GM18909 (cell line): ENCODE measurements around the gene IL36B.

Experiments used
- ATAC-seq: cut with Tn5 transposase; IDR thresholded peaks from one replicate; pipeline ENCODE4 v1.9.1; 2021; ENCODE audit warnings: mild to moderate bottlenecking; ENCODE audit not compliant: unreplicated experiment, poor library complexity

Gene IL36B

DNA sequence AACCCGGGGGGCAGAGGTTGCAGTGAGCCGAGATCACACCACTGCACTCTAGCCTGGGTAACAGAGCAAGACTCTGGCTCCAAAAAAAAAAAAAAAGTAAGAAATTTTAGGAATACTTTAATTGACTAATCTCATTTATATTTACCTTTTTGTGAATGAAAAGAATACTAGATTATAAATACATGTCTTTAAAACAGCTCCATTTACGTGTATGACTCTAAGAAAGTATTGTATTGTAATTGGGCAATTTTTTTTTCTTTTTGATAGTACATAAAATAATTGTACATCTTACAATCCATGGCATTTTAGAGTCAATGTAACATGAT lies 39.4 kb downstream of the IL36B start:
- no peak for ATAC-seq

DNA sequence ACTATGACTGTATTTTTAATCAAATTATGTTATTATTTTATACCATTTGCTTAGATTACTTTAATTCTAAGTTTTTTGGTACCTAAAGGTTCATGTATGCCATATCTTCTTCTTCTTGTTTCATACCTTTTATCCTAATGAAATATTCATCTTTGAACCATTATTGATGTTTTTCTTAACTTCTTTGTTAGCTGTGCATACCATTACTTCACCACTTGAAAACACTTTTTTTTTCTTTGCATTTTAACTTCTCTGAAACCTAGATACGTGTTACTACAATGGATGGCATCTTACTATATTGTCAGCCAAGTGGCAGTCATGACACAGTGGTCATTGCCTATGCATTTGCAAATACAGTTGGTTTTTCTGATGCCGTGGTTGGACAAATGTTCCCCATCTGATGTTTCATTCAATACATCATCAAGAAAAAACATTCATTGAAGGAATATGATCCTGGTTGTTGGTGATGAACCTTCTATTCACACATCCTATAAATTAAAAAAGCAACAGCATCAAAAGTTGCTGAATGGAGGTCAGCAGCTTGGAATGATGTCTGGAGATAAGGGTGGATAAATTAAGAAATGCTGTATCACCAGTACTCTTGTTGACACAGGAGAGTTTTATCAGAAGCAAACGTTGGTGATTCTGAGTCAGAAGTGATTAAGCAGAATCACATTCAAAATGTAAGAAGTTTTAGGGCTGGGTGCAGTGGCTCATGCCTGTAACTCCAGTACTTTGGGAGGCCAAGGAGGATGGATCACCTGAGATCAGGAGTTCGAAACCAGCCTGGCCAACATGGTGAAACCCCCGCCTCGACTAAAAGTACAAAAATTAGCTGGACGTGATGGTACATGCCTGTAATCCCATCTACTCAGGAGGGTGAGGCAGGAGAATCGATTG lies 40.0 kb downstream of the IL36B start:
- no peak for ATAC-seq

DNA sequence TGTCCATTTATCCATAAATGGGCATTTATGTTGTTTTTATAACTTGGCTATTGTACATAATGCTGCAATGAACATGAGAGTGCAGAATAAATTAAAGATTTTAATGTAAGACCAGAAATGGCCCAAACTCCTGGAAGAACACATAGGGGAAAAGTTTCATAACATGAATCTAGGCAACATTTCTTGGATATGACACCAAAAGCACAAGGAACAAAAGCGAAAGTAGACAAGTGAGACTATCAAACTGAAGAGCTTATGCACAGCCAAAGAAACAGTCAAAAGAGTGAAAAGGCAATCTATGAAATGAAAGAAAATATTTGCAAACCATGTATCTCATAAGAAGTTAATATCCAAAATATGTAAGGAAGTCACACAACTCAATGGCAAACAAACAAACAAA lies 41.6 kb downstream of the IL36B start:
- no peak for ATAC-seq

DNA sequence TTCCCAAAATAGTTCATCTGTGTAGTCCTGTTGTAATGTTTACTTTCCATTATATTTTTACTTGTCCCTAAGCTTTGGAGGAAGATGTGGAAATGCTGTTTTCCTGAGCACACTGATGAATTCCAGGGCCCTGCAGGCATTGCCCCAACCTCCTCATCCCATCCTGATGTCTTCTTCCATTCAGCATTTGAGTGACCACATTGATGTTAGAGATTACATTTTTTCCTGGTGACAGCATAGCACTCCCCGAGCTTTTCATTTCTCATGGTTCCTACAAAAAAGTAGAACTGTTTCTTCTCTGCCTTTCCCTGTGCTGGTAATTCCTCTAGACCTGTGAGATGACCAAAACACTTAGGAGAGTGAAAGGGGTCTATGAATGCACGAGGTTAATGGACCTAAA lies 42.6 kb downstream of the IL36B start:
- no peak for ATAC-seq

DNA sequence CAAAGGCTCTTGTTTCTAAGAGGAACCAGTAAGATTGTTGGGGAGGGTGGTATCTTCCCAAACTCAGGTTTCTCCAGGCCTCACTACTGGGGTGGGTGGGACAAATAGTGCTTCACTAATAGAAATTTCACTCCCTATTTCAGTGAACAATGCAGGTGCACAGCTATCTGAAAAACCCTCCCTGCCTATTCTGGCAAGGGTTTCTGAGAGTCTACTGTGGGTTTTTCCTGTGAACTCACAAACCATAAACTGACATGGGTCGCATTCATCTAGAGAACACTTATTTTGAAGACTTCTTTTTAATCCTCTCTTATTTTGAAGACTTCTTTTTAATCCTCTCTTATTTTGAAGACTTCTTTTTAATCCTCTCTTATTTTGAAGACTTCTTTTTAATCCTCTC lies 43.0 kb downstream of the IL36B start:
- ATAC-seq = no peak

DNA sequence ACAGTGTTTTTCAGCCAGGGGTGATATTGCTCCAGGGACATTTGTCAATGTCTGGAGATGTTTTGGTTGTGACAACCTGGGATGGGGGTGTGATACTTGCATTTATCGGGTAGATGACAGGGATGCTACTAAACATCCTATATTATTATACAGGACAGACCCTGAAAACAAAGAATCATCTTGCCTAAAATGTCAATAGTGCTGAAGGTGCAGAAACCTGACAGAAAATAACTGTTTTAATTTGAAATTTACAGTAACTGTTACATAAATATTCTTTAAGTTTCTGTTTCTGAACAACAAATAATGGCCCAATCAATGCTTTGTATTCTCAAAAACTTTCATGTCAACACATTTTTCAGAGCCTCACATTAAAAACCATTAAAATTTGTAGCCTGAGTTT lies 45.4 kb downstream of the IL36B start:
- no peak for ATAC-seq

DNA sequence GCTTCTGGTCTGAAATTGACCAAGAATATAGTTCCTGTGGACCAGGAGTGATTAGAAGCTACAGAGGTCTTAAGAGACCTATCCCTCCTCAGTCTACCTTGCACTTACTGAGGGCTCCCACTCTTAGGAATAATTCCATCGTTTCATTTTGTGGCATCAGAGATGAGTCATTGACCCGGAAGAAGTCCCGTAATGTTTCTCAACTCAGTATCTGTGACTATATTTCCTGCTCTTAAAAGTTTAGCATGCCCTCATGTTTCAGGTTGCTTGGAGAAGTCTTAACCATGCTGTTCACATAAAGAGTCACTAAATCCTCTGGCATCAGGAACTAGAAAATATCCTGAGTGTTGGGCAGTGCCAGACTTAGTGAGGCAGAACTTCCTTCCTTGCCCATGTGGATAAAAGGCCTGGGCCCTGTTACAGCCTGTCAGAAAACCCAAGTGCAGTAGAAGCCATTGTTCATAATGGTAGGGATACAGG lies 47.6 kb downstream of the IL36B start, which contains the start of gene IL36A:
TSS of gene IL36A (plus strand) at position 430 of the 480 bp plus-strand sequence. CDS start 413 bp downstream, outside the sequence.
- no peak for ATAC-seq

DNA sequence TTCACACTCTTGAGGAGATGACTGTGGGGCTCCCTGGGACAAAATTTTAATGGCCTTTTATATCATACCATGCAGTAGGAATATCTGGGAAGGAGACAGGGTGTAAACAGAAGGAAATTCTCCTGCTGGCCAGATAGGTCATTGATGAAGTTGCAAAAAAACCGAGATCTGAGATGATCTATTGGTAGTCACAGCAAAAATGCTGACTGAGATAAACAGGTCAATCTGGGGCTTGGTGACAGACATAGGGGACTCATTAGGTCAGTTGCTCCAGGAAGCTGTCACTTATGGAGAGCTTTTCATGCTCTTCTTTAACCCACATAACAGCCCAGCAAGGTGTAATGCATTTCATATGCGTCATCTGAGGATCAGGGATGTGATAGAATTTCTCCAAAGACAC lies 50.0 kb downstream of the IL36B start:
- ATAC-seq = no peak

DNA sequence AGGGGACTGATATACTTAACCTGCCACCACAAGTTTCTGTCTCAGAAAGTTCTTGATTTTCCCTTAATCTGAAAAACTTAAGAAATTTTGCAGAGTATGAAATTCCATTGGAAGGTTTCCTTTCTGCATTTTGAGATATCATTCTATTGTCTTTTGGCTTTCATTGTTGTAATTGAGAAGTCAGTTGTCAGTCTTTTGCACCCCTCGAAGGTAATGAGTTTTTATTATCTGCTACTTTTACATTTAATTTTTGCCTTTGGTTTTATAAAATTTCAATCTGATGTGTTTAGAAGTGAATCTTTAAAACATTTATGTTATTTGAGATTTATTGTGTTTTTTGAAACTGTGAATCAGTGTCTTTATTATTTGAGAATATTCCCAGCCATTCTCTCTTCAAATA lies 52.2 kb downstream of the IL36B start:
- no peak for ATAC-seq

DNA sequence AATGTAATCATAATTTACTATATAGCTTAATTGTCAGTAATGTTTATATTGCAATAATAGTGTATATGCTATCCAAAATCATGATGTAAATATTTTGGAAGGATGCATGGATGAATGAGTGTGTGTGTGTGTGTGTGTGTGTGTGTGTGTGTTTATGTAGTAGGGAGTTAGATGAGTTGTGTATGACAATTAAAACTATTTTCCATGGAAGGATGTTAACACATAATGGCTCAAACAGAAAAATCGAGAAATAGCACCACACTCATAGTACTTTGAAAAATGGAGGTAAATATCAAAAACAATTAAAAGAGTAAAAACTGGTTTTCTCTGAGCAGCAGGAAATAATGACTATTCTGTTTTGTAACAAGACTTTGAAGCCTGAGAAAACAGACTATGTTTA lies 55.5 kb downstream of the IL36B start:
- ATAC-seq = no peak

DNA sequence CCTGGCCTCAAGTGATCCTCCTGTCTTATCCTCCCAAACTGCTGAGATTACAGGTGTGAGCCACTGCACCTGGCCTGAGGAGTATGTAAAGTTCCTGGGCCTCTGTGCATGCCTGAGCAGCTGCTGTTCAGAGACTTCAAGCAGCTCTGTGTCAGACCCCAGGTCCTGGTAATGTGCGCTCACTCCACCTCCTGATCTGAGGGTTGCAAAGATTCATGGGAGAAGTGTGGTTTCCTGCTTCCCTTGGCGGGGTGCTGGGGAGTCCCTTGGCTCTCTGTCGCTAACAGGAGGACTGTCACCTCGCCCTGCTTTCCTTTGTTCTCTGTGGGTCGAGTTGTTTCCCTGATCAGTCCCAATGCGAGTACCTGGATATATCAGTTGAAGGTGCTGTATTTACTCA lies 56.0 kb downstream of the IL36B start:
- ATAC-seq = no peak

DNA sequence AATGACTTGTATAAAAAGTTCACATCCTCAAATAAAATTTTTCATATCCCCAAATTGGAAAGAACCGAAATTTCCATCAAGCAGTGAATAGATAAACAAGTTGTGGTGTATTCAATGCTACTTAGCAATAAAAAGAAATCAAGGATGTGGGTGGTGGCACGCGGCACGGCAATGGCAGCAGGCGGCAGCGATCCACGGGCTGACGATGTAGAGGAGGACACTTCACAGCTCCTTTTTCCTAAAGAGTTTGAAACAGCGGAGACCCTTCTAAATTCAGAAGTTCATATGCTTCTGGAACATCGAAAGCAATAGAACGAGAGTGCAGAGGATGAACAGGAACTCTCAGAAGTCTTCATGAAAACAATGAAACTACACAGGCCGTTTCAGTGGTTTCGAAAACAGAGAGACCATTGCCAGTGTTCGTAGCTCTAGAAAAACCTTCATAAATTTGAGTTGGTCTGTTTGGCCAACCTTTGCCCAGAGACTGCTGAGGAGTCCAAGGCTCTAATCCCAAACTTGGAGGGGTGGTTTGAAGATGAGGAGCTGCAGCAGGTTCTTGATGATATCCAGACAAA lies 57.2 kb downstream of the IL36B start:
- no peak for ATAC-seq

DNA sequence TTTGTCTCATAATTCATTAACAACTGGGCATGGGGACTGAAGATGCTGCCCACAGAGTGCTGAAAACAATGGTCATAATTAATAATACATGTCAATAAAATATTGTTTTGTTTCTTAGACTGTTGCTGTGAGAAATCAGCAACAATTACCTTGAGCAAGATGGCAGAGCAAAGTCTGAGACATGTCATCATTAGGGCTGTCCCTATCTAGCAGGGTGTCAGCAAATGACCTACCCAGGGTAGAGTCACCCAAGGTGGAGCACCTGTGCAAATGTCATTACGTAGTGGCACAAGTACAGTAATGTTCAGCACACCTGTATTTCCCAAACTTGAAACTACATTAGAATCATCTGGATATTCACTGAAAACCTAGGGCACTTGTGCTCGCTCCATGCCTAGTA lies 58.0 kb downstream of the IL36B start:
- no peak for ATAC-seq

DNA sequence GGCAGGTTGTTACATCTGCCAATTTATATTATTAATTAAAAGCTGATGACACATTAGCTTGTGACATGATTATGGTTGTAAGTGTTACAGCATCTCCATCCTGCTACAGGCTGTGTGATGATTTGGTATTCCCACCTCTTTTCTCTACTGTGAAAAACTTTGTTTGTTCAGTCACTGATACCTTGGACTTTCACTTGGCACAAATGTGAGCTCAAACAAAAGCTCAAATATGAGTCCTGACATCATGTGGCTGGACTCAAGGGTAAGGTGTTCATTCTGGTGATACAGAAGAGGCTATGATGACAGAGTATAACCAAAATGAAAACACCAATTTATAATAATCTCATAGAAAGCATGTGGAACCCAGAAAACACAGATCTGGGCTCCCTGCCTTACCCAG lies 58.8 kb downstream of the IL36B start:
- no peak for ATAC-seq

DNA sequence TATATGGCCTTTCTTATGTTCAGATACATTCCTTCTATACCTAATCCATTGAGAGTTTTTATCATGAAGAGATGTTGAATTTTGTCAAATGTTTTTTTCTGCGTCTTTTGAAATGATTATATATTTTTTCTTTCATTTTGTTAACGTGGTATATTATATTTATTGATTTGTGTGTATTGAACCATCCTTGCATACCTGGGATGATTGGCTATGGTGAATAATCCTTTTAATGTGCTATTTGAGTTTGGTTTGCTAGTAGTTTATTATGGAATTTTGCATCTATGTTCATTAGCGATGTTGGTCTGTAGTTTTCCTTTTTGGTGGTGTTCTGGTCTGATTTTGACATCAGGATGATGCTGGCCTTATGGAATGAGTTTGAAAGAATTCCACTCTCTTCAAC lies 63.1 kb downstream of the IL36B start:
- no peak for ATAC-seq

DNA sequence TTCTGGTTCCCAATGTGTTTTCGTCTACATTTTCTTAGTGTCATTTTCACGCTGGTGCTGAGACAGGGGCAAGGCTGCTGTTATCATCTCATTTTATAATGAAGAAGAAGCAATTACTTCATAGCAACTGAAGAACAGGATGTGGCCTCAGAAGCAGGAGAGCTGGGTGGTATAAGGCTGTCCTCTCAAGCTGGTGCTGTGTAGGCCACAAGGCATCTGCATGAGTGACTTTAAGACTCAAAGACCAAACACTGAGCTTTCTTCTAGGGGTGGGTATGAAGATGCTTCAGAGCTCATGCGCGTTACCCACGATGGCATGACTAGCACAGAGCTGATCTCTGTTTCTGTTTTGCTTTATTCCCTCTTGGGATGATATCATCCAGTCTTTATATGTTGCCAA lies 67.6 kb downstream of the IL36B start:
- no peak for ATAC-seq

DNA sequence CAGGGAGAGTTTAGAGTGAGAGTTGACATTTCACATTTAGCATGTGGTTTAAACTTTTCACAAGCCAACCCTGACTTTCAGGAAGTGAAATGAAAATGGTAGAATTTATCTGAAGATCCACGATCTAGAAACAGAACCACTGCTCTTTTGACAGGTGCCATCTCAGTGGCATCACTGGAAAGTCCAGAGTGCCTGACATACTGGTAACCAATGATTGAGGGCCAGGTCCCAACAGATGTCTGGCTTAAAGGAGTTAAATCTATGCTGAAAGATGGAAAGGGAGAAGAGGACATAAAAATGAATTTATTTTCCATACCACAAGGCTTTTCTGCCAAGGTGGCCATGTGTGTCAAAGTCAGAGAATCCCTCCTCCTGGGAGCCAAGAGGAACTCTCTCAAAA lies 72.1 kb downstream of the IL36B start:
- ATAC-seq = no peak

DNA sequence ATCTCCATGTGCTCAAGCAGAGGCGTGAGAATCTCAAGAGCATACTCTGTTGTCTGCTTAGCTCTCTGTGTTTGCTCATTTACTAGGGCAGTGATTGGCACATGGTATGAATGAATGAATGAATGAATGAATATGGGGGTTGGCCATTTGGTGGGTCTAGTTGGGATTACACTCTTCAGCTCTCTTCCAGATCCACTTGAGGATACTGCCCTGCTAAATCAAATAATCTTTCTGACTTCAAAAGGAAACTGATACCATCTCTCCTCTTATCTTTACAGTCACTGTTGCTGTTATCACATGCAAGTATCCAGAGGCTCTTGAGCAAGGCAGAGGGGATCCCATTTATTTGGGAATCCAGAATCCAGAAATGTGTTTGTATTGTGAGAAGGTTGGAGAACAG lies 72.9 kb downstream of the IL36B start:
- no peak for ATAC-seq

DNA sequence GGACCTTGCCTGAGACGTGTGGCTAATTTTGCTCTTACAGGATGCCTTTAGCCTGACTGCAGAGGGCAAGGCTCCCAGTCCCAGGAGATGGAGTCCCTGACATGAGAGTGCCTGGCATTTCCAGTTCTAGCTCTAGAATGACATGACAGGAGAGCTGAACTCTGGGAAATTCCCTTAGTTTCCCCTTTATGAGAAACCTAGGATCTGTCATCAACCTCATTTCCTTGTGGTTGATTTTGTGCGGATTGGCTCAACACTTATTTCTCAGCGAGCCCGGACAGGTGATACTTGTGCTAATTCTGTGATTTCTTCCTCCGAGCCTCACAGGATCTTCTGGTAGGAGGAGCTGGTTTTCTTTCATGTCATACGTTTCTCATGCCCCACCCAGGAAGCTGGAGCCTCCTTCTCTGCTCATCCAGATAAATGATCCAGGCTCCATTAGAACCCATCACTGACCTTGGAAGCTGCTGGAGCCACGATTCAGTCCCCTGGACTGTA lies 75.1 kb downstream of the IL36B start, which contains the start of gene IL36G:
TSS of gene IL36G (plus strand) at position 448 of the 498 bp plus-strand sequence. CDS start 633 bp downstream, outside the sequence.
- ATAC-seq = no peak
